NCI-H69 (cell line): ENCODE results near the gene CRYBG3.
A peak's percentile ranks its signal among the peaks of the same experiment; 100 is the strongest.
"Not testable (repeated sequence)": the region's sequence is repeated elsewhere in the genome, so short reads cannot be mapped to it uniquely, and the experiment has no call there.

ENCODE experiments used
- DNase-seq: peaks from one replicate; lab custom pipeline; 2025; lab: John Stamatoyannopoulos, UW

The CRYBG3 gene

GRCh38 chr3:97896547-97896946, 74.7 kb downstream of the CRYBG3 start:
- peak; percentile 35 for DNase-seq

DNA sequence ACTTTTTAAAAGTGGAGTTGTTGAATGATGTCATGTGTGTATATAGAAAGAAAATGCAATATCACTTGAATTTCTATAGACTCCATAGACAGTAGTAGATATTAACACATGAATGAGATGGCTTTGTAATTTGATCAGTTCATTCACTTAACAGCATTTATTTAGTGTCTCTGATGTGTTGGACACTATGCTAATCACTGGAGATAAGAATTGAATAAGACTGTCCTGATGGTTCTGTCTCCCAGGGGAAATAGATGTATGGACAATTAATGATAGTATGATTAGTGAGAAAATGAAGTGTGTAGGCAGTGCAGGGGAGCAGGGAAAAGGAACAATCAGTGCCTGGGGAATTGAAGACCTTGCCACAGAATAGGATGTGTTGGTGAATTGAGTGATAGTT, 77.5 kb downstream of the CRYBG3 start:
- no peak for DNase-seq

DNA sequence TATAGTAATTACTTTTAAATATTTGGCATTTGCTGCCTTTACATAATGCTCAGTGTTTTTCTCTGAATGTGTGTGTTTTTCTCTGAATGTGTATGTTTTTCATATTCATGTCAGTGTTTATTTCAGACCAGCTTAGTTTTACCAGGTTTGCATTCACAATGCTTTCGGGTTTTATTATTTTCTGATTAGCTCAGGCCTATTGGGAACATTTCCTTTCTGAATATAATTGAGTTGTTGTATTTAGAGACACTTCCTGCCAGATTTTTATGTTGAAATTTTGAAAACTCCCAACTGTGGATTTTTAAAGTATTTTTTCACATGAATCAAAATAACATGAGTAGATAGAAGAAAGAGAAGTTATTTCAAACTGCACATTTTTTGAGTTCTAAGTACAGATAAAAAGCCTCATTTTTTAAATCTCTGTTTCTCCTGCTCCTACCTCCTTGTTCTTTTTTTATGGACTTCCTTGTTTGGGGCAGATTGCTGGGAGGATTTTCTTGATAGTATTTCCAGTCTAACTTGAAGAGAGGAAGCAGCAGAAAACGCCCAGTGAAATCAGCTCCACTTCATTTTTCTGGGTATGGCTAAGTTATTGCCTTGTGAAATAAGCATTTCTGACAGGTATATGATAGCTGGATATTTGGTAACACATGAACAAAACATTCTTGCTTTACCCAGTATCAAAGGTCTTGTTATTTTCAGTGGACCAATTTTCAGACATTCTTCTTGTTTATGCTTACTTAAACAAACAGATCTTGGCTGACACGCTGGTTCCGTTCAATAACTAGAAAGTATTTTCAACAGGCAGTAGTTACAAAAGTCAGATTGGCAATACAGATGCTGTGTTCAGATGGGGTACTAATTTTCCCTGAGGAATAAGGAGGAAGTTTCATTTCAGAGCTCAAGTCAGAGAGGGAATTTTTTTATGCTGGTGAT, 79.8 kb downstream of the CRYBG3 start:
- DNase-seq = no peak

DNA sequence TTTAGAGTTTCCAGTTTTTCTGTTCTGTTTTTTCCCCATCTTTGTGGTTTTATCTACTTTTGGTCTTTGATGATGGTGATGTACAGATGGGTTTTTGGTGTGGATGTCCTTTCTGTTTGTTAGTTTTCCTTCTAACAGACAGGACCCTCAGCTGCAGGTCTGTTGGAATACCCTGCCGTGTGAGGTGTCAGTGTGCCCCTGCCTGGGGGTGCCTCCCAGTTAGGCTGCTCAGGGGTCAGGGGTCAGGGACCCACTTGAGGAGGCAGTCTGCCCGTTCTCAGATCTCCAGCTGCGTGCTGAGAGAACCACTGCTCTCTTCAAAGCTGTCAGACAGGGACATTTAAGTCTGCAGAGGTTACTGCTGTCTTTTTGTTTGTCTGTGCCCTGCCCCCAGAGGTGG, 88.0 kb downstream of the CRYBG3 start:
- DNase-seq = not testable (repeated sequence)

GRCh38 chr3:97910236-97910831, 88.5 kb downstream of the CRYBG3 start:
- not testable (repeated sequence) for DNase-seq

DNA sequence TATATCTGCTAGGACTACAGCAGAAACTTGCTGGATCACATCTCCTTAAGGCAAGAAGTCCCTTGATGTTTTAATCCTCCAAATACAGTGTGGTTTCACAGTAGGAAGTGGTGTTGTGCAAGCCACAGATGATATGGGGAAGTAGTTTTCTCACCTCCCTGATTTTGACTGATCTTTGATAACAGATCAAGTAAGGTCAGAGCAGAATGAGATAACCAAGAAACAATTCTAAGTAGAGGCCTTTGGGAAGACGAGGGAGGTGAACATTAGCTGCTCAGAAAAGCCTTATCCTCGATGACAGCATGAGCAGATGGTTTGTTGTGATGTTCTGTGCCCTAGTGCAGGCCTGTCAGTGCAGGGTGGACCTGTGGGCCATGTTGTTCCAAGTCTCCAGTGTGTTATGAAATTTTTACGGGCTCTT, 89.1 kb downstream of the CRYBG3 start:
- no peak for DNase-seq

DNA sequence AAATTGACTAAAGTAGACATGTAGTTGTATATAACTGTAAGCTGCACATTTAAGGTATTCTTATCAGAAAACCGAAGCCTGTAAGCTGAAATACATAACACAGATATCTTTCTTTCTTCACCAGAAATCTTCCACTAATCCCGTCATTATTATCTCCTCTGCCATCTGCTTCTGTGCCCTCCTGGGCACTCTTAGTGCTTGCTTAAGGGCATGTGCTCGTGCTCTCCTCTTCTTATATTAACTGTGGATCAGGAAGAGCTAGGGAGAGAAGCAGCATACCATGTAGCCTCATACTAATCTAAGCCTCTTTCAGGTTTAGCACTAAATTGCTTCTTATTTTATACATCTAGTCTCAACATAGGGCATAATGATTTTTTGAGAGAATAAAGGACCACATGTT, 89.6 kb downstream of the CRYBG3 start:
- DNase-seq = no peak

DNA sequence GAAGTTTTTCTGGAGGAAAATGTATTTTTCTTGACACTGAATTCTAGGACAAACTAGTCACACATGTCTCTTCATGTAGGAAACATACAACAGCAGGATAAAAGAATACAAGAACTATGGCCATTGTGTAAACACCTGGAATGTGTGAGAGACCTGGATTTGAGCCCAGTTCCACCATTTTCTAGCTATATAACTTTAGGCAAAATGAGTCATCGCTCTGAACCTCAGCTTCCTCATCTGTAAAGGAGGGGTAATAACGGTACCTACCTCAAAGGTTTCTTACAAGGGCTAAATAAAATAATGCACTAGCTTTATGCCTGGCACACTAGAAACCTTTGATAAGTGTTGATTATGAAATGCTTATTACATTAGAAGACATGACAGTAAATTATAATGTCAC, 92.6 kb downstream of the CRYBG3 start:
- no peak for DNase-seq

DNA sequence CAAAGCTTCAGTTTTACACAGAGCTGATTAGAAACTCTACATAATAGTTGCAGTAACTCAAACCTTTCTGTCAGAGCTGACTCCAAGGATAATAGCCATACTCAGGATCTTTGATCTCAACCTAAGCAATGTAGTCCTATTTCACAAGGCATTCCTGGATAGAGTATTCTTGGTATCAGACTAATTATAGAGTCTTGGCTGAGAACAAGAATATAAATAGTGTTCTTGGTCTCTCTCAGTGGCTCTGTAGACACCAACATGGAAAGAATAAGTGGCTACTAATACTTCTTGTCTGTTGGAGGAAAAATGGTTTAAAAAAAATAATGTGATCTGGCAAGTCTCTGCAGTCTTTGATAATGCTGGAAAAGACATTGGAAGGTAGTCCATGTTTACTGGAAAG, 94.8 kb downstream of the CRYBG3 start:
- DNase-seq = no peak

DNA sequence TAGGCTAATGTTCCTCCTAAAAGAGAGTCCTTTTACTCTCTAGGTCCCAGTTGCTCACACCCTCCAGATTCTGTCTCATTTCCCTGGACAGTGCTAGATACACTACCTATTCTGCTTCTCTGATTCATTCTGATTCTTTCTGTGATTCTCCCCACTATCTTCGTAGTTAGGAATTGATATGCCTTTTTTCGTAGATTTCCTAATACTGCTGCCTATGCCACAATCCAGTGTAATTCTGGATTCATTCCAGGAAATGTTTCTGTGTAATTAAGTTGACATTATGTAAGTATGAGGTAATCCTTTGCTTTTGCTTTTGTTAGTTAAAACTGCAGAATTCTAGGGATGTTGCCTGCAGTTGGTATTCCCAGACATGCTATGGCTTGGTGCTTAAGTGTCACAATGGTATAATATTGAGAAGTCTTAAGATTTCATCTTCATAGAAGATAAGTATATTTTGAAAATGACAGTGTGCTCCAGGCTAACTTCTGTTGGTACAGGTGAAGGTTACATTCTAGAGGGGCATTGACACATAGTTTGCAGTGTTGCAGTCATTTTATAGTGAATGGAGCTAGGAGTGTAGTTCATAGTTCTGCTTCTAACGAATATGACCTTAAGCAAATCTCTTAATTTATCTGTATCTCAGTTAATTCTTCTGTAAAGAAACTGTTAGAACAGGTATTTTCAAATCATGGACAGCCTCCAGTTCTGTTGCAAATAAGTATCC, 96.2 kb downstream of the CRYBG3 start:
- no peak for DNase-seq

DNA sequence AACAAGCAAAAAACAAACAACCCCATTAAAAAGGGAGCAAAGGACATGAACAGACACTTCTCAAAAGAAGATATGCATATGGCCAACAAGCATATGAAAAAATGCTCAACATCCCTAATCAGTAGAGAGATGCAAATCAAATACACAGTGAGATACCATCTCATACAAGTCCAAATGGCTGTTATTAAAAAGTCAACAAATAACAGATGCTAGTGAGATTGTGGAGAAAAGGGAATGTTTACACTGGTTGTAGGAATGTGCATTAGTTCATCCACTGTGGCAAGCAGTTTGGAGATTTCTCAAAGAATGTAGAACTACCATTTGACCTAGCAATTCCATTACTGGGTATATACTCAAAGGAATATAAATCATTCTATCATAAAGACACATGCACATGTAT, 105.9 kb downstream of the CRYBG3 start:
- DNase-seq = peak; percentile 64

DNA sequence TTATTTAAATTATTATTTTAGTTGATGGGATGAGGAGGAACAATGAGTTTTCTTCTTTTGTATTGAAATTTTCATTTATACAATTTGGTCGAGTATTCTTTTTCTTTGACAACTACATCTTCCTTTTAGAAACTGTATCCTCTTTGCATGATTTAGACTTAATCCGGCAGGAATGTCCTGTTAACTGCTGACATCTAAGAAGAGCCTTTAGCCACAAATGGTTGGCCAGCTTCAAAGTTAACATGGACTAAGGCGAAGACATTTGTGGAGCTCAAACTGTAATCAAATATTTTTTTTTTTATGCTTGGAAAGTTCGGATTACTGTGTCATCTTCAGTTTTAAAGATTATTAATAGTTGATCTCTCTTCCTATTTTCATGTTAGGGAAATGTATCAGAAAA, 107.2 kb downstream of the CRYBG3 start:
- DNase-seq = no peak

- peak; percentile 43 for DNase-seq
Measured at GRCh38 chr3:97930018-97930417, 108.2 kb downstream of the CRYBG3 start.

DNA sequence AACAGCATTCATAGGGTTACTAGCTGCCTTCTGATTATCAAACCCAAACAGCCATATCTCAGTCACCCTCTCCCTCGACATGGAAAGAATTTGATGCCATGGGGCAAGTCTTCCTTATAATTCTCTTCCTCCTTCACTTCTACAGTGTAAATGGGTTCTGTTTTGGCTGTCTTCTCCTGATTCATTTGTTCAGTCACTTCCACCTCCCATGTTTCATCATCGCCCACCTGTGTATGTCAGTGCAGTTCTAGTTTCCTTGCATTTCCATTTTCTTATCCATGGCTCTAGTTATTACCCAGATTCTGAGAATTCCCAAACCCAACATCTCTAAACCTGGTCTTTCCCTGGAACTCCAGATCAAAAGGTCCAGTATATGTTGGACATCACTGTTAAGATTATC, 109.4 kb downstream of the CRYBG3 start:
- DNase-seq = no peak

DNA sequence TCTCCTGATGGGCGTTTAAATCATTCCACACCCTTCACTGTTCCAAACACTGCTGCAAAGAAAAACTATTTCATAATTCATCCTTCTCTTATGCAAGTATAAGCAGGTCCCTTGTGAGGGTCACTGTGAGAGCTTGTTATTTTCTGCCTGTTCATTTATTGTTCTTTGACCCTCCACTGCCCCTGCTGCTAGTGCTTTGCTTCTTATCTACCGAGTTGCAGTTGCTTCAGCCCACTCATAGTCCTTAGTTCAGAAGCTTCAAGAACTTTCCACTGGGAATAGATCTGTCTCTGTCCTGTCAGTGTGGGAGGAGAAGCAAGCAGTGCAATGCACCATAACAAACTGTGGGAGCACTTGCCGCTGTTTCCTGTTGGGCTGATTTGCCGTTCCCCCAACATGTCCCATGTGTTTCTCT, 110.6 kb downstream of the CRYBG3 start:
- DNase-seq = no peak

- DNase-seq = no peak
Measured at GRCh38 chr3:97934980-97935695, 113.3 kb downstream of the CRYBG3 start.

- DNase-seq = no peak
Measured at GRCh38 chr3:97935842-97936241, 114.0 kb downstream of the CRYBG3 start.

DNA sequence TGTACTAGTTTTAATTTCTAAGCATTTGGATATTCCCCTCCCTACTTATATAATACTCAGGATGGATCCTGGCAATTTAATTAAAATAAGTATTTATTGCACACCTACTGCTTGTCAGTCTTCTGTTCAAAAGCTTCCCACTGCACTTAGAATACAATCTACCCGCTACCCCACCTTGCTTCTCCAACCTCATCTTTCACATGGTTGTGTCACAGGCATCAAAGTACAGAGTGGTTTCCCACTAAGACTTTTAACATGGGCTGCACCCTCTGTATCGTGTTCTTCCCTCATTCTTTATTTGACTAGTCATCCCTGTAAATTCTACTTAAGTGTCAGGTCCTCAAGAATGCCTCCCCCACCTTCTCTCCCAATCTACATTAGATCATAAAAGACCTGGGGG, 115.4 kb downstream of the CRYBG3 start:
- no peak for DNase-seq

DNA sequence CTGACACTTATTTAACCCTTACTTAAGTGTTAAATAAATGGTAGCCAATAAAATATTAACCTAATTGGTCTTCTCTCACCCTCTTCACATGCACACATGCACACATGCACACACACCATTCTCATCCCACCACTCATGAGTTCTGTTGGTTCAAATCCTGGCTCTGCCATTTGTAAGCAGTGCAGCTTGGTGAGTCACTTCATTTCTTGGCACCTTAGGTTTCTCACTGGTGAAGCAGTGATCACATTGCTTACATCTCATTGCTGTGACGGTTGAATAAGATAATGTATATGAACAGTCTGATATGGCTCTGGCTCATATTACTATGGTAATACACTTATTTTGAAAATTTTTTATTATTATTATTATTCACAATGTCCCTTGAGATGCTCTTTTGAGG, 116.6 kb downstream of the CRYBG3 start:
- peak; percentile 36 for DNase-seq

- peak; percentile 84 for DNase-seq
Measured at GRCh38 chr3:97939401-97939800, 117.6 kb downstream of the CRYBG3 start.

DNA sequence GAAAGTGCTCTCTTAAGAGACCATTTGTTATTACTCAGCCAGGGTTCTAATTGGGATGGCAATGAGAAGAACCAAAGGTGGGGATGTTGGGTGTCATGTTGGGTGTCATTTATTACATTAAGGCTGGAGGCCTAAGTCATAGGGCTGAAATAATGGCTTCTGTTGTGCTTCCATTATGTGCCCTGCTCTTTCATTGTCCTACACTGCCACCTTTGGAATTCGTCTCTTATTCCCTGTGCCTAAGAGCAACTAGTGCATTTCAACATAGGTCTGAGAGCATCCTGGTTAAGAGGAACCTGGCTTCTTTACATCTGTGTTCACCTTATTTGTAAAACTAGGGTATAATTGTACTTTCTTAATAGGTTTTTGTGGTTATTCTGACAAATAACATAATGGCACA, 118.2 kb downstream of the CRYBG3 start:
- peak; percentile 91 for DNase-seq
